Activated T-cell treated with anti-CD3 and anti-CD28 coated beads, Interleukin-2, amount 50 U/mL, for 72 hours (primary cell): Measurements from ENCODE around the gene BMI1. TPM values are rescaled to one million over a fixed set of nuclear protein-coding genes. Genes with fewer than 3 reads are reported as not detected.
"Not testable (repeated sequence)": the region's sequence is repeated elsewhere in the genome, so short reads cannot be mapped to it uniquely, and the experiment has no call there.

Experiments used
- ATAC-seq, 2 donors: fragments of 150-1000 bp; cut with Tn5 transposase; replicated peaks in 1 of 2; 2 replicates each; pipeline ENCODE4 v1.10.0; 2021; ENCODE audit warnings: moderate library complexity in 2 of 2, mild to moderate bottlenecking in 1 of 2
- DNase-seq, 2 donors: peaks; one replicate each; pipeline ENCODE4 v3.0.0; 2021 to 2022; ENCODE audit warnings: mixed read lengths in 1 of 2
- H3K27ac Mint-ChIP-seq: one replicate; pipeline ENCODE4 v1.8.0; 2022; ENCODE audit warnings: mild to moderate bottlenecking, moderate library complexity, mixed read lengths
- H3K27me3 Mint-ChIP-seq: one replicate; pipeline ENCODE4 v1.8.0; 2022; ENCODE audit warnings: low read depth, mixed read lengths
- H3K36me3 Mint-ChIP-seq, 2 donors: one replicate each; pipeline ENCODE4 v1.8.0; 2022; ENCODE audit warnings: mixed read lengths in 2 of 2, mild to moderate bottlenecking in 1 of 2; ENCODE audit not compliant: insufficient read depth in 2 of 2
- H3K4me1 Mint-ChIP-seq: one replicate; pipeline ENCODE4 v1.8.0; 2022; ENCODE audit warnings: low read depth, mixed read lengths
- H3K4me3 Mint-ChIP-seq, 2 donors: one replicate each; pipeline ENCODE4 v1.8.0; 2022; ENCODE audit warnings: mild to moderate bottlenecking in 2 of 2, mixed read lengths in 2 of 2, moderate library complexity in 2 of 2
- H3K9me3 Mint-ChIP-seq, 2 donors: one replicate each; pipeline ENCODE4 v1.8.0; 2022; ENCODE audit warnings: mixed read lengths in 2 of 2
- total RNA-seq, 2 donors: library from RNA; stranded (reverse); gene quantifications; one replicate each; pipeline ENCODE4 v1.2.3, GENCODE V29; 2022

BMI1 gene
- total RNA-seq = 10 to 100 TPM; 83.4 to 87.5 TPM

DNA sequence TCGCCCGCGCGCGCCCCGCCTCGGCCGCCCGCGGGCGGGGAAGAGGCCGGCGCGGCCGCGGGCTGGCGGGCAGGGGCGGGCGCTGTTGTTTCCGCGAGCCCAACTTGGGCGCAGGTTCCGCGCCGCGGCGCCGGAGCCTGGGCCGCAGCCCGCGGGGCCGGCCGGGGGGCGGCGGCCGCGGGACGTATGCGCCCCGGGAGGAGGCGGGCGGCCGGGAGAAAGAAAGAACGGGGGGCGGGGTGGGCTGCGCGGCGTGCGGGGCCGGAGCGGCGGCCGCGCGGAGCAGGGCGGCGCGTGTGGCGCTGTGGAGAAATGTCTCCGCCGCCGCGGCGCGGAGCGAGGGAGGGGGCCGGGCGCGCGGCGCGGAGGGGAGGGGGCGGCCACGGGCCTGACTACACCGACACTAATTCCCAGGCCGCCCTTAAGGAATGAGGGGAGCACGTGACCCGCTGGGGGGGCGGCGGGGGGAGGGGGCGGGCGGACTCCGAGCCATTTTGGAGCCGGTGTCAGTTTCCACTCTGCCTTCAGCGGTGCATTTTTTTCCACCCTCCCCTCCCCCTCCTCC is at the start of gene BMI1:
BMI1 (plus strand) TSS at position 509 of the 565 bp plus-strand sequence. CDS start 5,351 bp downstream, outside the sequence.
- H3K27ac Mint-ChIP-seq = peak within 1 kb of the TSS; percentile 93
- H3K27me3 Mint-ChIP-seq = peaks cover 41% of the 10 kb centered on the region
- no peaks in the 10 kb centered on the region for H3K9me3 Mint-ChIP-seq
- peak; percentile 54 to 70 for DNase-seq
- peaks cover 67% of the 10 kb centered on the region for H3K4me1 Mint-ChIP-seq
- peak; percentile 45 to 47 for ATAC-seq
- H3K4me3 Mint-ChIP-seq = peak within 1 kb of the TSS; percentile 89 to 96
- H3K36me3 Mint-ChIP-seq = peaks cover 10 to 16% of the 10 kb centered on the region in 2 donors

DNA sequence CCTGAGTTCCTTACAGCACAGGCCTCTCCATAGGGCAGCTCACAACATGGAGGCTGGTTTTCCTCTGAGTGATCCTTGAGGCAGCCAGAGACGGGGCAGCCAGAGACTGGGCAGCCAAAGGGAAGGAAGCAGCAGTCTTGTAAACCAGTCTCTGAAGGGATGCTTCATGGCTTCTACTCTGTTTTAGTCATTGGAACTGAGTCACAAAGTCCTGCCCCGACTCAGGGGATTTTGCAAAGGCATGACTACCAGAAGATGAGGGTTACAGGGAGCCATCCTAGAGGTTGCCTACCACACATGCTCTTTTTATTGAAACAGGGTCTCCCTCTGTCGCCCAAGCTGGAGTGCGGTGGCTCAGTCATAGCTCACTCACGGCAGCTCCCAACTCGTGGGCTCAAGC is 49.1 kb upstream of the BMI1 start:
- peaks cover 9% of the 10 kb centered on the region for H3K27me3 Mint-ChIP-seq
- H3K36me3 Mint-ChIP-seq = no peaks in the 10 kb centered on the region
- H3K9me3 Mint-ChIP-seq = no peaks in the 10 kb centered on the region
- DNase-seq (peak; percentile 28 to 34), ATAC-seq (peak; percentile 93)
- no peak overlapping the region for H3K27ac Mint-ChIP-seq
- no peak overlapping the region for H3K4me3 Mint-ChIP-seq
- H3K4me1 Mint-ChIP-seq = peaks cover 11% of the 10 kb centered on the region

DNA sequence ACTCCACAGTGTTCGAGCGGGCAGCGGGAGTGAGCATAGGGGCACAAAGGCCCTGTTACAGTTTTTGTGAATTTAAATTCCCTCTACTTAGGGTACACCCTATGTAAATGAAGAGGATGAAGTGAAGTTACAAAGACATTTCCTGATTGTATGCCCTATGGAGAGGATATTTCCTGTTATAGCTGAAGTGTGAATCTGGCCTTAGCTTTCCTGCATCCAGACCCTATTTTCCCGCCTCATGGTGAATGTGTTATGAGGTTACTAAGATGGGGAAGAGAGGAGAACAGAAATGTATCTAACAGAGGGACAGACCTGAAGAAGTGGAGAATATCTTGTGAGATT is 42.5 kb upstream of the BMI1 start:
- Mint-ChIP-seq H3K4me1 (no peaks in the 10 kb centered on the region), H3K27me3 (peaks cover 23% of the 10 kb centered on the region), H3K27ac (no peak overlapping the region), H3K4me3 (no peak overlapping the region), H3K9me3 (no peaks in the 10 kb centered on the region), H3K36me3 (no peaks in the 10 kb centered on the region)
- no peak for ATAC-seq
- DNase-seq = no peak

DNA sequence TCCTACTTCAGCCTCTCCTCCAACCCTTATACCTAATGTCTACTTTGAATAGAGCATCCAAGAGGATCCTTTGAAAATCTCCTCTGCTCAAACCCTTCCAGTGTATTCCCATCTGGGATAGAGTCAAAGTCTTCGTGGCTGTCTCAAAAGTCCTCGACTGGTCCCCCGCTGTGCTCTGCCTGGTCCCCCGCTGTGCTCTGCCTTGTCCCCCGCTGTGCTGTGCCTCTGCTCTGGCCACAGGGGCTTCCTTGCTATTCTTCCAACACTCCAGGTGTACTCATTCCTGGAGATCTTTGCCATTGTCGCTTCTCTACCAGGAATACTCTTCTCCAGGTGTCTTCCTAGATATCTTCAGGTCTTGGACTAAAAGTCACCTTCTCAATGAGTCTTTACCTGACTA is 40.8 kb upstream of the BMI1 start:
- Mint-ChIP-seq H3K27ac (no peak overlapping the region), H3K27me3 (peaks cover 23% of the 10 kb centered on the region), H3K36me3 (no peaks in the 10 kb centered on the region), H3K9me3 (no peaks in the 10 kb centered on the region), H3K4me1 (no peaks in the 10 kb centered on the region), H3K4me3 (no peak overlapping the region)
- ATAC-seq = no peak
- DNase-seq = no peak

DNA sequence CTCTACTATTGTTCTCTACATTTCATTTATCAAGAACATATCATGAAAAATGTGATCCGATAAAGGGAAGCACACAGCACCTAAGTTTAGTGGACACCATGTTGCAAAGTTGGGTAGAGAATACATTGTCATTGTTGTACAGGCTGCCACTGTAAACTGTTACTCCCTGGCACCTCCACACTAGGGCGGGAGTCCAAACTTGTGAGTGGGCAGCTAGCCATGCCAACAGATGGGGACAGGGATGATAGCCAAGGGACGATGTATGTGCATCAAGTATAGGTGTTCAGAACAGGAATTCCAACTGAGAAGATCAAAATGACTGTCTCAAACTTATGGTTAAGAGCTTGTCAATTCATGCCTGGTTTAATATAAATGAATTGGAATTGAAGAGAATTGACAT is 35.8 kb upstream of the BMI1 start:
- no peaks in the 10 kb centered on the region for H3K9me3 Mint-ChIP-seq
- no peaks in the 10 kb centered on the region for H3K36me3 Mint-ChIP-seq
- H3K27ac Mint-ChIP-seq = no peak overlapping the region
- H3K4me1 Mint-ChIP-seq = no peaks in the 10 kb centered on the region
- no peak for ATAC-seq
- H3K4me3 Mint-ChIP-seq = no peak overlapping the region
- no peak for DNase-seq
- peaks cover 8% of the 10 kb centered on the region for H3K27me3 Mint-ChIP-seq

DNA sequence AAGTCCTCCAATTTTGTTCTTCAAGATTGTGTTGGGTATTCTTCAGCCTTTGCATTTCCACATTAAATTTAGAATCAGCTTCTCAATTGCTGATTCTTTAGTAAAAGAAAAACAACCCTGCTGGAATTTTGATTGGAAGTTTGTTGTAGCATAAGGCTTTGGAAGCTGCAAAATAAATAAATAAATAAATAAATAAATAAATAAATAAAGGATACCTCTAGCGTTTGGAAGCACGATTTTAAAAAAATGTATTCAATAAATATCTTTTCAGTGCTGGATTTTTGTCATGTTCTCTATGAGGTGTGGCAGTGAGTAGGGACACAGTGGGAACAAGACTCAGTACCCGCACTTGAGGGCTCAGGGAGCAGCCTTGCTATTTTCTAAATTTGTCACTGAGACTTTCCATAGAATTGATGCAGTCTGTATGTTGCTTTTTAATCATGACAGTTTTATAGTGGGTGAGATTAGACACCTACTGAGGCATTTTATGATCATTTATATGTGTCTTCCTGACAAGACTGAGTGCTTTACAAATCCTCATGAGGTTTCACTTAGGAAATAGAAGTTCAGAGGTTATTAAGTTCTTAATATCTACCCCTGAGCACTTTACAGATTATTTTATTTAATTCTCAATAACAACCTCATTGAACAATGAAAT is 27.0 kb upstream of the BMI1 start:
- no peak overlapping the region for H3K27ac Mint-ChIP-seq
- no peaks in the 10 kb centered on the region for H3K36me3 Mint-ChIP-seq
- no peak overlapping the region for H3K4me3 Mint-ChIP-seq
- no peaks in the 10 kb centered on the region for H3K9me3 Mint-ChIP-seq
- ATAC-seq (no peak), DNase-seq (no peak)
- H3K4me1 Mint-ChIP-seq = no peaks in the 10 kb centered on the region
- H3K27me3 Mint-ChIP-seq = peaks cover 8% of the 10 kb centered on the region

DNA sequence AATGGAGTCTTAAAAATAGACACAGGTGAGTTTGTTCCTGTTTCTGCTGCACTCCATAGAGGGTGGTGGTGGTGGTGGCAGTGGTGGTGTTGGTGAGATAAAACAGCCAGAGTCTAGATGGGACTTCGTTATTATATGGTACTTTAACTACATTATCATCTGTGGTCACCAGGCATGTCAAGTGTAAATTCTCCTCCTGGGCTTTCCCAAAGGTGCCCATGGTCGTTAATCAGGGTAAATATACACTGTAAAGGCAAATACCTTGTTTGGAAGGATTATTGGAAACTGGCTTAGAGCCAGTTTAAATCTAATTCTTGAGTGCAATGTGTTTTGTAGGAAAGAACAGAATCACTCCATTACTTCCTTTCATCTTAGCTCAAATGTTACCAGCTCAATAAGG is 26.2 kb upstream of the BMI1 start:
- DNase-seq = no peak
- Mint-ChIP-seq H3K9me3 (no peaks in the 10 kb centered on the region), H3K4me3 (no peak overlapping the region), H3K27ac (no peak overlapping the region), H3K27me3 (peaks cover 10% of the 10 kb centered on the region), H3K4me1 (no peaks in the 10 kb centered on the region), H3K36me3 (no peaks in the 10 kb centered on the region)
- ATAC-seq = no peak

DNA sequence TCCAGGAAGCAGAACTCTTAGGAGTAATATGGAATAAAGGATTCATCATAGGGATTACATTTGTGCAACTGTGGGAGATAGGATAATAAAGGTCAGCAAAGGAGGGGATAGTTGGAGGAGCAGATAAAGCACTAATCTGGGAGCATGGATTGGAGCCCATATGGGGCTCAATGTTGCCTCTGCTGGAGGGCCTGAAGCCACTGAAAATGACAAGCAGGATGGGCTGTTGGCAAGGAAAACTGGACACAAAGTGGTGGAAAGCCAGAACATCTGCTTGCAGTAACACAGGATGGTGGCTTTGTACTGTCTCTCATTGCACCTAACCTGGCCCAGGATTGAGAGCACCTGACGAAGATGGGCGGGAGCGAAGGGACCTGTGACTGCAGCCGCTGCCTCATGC is 19.7 kb upstream of the BMI1 start:
- no peaks in the 10 kb centered on the region for H3K9me3 Mint-ChIP-seq
- H3K27me3 Mint-ChIP-seq = peaks cover 6% of the 10 kb centered on the region
- no peak overlapping the region for H3K4me3 Mint-ChIP-seq
- no peaks in the 10 kb centered on the region for H3K4me1 Mint-ChIP-seq
- ATAC-seq (no peak), DNase-seq (no peak)
- H3K27ac Mint-ChIP-seq = no peak overlapping the region
- H3K36me3 Mint-ChIP-seq = no peaks in the 10 kb centered on the region

DNA sequence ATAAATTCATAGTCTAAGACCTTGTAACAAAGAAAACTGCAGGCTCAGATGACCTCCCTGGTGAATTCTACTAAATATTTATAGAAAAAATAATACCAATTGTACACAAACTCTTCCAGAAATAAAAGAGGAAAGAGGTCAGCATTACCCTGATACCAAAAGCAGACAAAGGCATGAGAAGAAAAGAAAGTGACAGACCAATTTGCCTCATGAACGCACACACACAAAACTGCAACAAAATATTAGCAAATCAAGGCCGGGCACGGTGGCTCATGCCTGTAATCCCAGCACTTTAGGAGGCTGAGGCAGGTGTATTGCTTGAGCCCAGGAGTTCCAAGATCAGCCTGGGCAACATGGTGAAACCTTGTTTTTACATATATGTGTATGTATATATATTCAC is 17.4 kb upstream of the BMI1 start:
- DNase-seq (no peak), ATAC-seq (no peak)
- H3K27ac Mint-ChIP-seq = no peak overlapping the region
- H3K36me3 Mint-ChIP-seq = no peaks in the 10 kb centered on the region
- H3K4me3 Mint-ChIP-seq = no peak overlapping the region
- peaks cover 7% of the 10 kb centered on the region for H3K4me1 Mint-ChIP-seq
- peaks cover 16% of the 10 kb centered on the region for H3K27me3 Mint-ChIP-seq
- H3K9me3 Mint-ChIP-seq = no peaks in the 10 kb centered on the region

DNA sequence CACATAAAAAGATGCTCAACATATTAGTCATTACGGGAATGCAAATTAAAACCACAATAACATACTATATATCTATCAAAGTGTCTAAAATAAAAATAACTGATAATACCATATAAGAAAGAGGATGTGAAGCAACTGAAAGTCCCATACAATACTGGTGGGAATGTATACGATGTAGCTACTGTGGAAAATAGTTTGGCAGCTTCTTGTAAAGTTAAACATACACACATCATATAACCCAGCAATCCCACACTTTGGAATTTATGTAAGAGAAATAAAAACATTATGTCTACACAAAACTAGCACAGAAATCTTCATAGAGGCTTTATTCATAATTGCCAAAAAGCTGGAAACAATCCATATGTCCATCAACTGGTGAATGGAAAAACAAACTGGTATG is 15.2 kb upstream of the BMI1 start:
- H3K4me1 Mint-ChIP-seq = peaks cover 15% of the 10 kb centered on the region
- H3K27me3 Mint-ChIP-seq = peaks cover 12% of the 10 kb centered on the region
- no peaks in the 10 kb centered on the region for H3K36me3 Mint-ChIP-seq
- H3K9me3 Mint-ChIP-seq = no peaks in the 10 kb centered on the region
- no peak for ATAC-seq
- H3K27ac Mint-ChIP-seq = no peak overlapping the region
- H3K4me3 Mint-ChIP-seq = no peak overlapping the region
- no peak for DNase-seq

DNA sequence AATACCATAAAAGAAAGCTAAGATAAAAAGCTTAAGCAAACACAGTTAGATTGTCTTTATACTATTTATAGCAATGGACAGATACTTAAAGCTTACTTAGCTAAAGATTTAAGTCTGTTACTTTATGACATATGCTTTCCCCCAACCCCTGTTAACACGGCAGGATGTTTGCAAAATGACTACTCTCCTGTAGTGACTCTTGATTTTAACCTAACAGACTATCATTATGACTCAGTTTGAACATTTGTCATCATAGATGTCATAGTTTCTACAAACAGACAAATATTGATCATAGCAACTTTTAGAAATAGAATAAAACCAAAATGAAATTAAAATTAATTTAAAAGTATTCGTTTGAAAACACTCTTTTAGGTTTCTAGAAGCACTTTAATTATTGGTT is 12.5 kb upstream of the BMI1 start:
- peaks cover 20% of the 10 kb centered on the region for H3K4me1 Mint-ChIP-seq
- peak; percentile 100 for ATAC-seq
- peak; percentile 50 to 57 for DNase-seq

DNA sequence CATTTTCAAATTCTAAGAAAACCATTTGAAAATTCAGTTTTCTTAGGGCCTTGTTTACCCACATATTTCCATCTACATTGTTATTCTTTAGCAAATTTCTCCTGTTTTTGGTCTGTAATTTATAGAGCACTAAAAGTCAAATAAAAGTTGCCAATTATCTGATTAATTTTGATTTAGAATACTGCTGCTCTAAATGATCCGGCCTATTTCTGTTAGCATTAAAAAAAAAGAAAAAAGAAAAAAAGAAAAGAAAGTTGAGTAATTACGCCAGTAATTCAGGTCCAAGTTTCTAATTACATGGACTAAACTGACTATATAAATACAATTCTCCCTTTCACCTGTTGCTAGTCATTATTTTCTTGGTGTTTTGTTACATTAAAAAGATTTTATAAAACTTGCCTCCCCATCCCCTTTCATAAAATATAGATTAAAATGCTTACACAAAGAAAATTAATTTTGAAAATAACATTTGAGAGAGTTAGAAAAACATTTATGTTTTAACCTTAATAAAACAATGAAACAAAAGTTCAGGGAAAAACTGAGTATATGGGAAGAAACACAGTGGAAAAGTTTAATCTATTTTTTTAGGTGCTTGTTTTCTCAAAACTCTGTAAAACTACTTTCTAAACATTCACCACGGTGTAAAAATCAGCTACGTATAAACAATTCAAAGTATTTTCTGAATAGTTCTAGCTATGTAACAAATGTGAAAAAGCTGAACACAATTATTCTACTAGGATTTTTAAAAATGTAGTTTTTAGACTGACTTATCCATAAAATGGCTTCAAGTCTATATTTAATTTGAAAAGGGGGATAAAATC is 11.5 kb upstream of the BMI1 start:
- Mint-ChIP-seq H3K36me3 (no peaks in the 10 kb centered on the region), H3K27me3 (peaks cover 17% of the 10 kb centered on the region), H3K4me1 (peaks cover 20% of the 10 kb centered on the region), H3K27ac (peak overlapping the region; percentile 90), H3K9me3 (no peaks in the 10 kb centered on the region), H3K4me3 (no peak overlapping the region)
- no peak for DNase-seq
- no peak for ATAC-seq

More for the DNA sequence above, 12.5 kb upstream of the BMI1 start:
- Mint-ChIP-seq H3K27me3 (peaks cover 17% of the 10 kb centered on the region), H3K9me3 (no peaks in the 10 kb centered on the region), H3K36me3 (no peaks in the 10 kb centered on the region), H3K27ac (no peak overlapping the region), H3K4me3 (peak overlapping the region in 1 of 2 donors; percentile 59)

DNA sequence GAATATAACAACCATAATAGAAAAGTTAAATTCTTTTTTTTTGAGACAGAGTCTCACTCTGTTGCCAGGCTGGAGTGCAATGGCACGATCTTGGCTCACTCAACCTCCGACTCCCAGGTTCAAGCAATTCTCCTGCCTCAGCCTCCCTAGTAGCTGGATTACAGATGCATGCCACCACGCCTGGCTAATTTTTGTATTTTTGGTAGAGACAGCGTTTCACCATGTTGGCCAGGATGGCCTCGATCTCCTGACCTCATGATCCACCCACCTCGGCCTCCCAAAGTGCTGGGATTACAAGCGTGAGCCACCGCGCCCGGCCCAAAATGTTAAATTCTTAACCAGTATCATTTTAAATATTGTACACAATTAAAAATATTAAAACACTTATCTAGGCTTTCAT is 10.9 kb upstream of the BMI1 start:
- H3K27ac Mint-ChIP-seq, H3K4me3 Mint-ChIP-seq, H3K36me3 Mint-ChIP-seq, DNase-seq, ATAC-seq, H3K9me3 Mint-ChIP-seq: not testable (repeated sequence)
- Mint-ChIP-seq H3K4me1 (peaks cover 24% of the 10 kb centered on the region), H3K27me3 (peaks cover 21% of the 10 kb centered on the region)
